Airway epithelial cell (primary cell): ENCODE results near the gene ZNF592. TPM values are rescaled to one million over a fixed set of nuclear protein-coding genes. Genes with fewer than 3 reads are reported as not detected.

Source experiments
- total RNA-seq: library from RNA; depleted of rRNA; stranded (reverse); fragments of >200 nt; gene quantifications from 2 replicates; pipeline ENCODE4 v1.2.3, GENCODE V29; 2015

The ZNF592 gene
- 6.1 and 8.3 TPM in 2 replicates for total RNA-seq

GRCh38 chr15:84748274-84749110 lies at the start of gene ZNF592:
Gene ZNF592, plus strand, starts transcription at chr15:84748592. Its CDS starts 34,084 bp downstream, at chr15:84782676.

GRCh38 chr15:84716036-84716732 lies 32.2 kb upstream of the ZNF592 start, which contains the start of gene SEC11A:
Gene SEC11A, minus strand, starts transcription at chr15:84716139. Its CDS starts 64 bp downstream, at chr15:84716075.

DNA sequence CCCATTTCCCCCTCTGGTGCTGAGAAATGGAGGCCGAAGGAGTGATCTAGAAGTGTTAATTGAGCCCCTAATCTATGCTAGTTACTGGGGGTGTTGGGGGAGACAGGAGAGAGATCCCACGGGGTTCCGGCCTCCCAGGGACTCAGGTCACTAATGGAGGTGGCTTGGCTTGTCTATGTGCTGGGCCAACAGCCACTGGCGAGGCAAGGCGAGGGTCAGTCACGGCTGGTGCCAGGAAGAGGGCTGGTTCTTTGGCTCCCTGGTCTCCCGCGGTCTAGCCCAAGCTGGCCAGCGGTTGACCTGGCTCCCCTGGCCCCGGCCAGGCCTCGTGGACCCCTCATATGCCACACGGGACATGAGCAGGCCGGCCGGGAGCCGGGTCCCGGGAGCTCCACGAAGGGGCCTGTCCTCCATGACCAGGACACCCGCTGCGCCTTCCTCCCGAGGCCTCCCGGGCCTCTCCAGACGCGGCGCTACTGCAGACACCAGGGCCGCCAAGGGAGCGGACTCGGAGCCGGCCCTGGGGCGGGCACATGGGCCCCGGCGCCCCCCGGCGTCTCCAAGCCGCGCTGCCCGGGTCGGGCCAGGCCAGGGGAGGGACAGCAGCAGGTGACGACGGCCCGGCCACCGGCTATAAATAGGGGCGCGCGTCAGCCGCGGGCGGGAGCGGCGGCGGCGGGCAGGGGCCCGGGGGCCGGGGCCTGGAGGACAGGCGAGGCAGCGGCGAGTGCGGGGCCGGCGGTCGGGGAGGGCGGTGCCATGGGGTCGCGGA lies 68.5 kb downstream of the ZNF592 start, which contains the start of gene ALPK3:
Gene ALPK3 (plus strand): TSS at position 663 of the 772 bp plus-strand sequence. CDS start 97 bp downstream, at position 760.

Other genes starting within 250 kb of the ZNF592 start
- 4.7 and 7.7 TPM in 2 replicates for gene ZSCAN2, start 147.6 kb upstream of the ZNF592 start, total RNA-seq
- 16.3 and 17.0 TPM in 2 replicates for gene WDR73, start 94.3 kb upstream of the ZNF592 start, total RNA-seq
- 12.0 and 12.6 TPM in 2 replicates for gene NMB, start 90.4 kb upstream of the ZNF592 start, total RNA-seq
- gene SEC11A, start 32.5 kb upstream of the ZNF592 start, total RNA-seq = 134 and 137 TPM in 2 replicates
- 0.28 and 0.42 TPM in 2 replicates for gene ALPK3, start 68.8 kb downstream of the ZNF592 start, total RNA-seq
- not detected in 2 replicates for gene SLC28A1, start 136.1 kb downstream of the ZNF592 start, total RNA-seq
- 9.0 and 12.8 TPM in 2 replicates for gene PDE8A, start 233.3 kb downstream of the ZNF592 start, total RNA-seq